HepG2 (cell line): ENCODE results near the gene COG5. TPM values are rescaled to one million over a fixed set of nuclear protein-coding genes. Genes with fewer than 3 reads are reported as not detected.

ENCODE experiments used
- ATAC-seq: fragments of 200-7000 bp; cut with Tn5 transposase; 3 replicates; pipeline ENCODE4 v1.9.1; 2020; ENCODE audit warnings: mild to moderate bottlenecking, moderate library complexity
- BruUV-seq: library from RNA; stranded (reverse); fragments of 400-500 nt; replicated peaks from 2 replicates; lab custom pipeline; 2021; lab: Mats Ljungman, UMichigan
- CTCF ChIA-PET: fragments of 300-600 bp; formaldehyde crosslinking; extraction: SDS; loops from one replicate; lab custom pipeline; 2021; ENCODE audit warnings: low total read pairs, inconsistent platforms, low intra/inter-chr PET ratio; lab: Yijun Ruan, JAX
- POLR2A ChIA-PET: fragments of 350-600 bp; sonication (Branson Sonifier 250); formaldehyde crosslinking; loops from one replicate; lab custom pipeline; 2020; ENCODE audit warnings: antibody characterized with exemption, inconsistent platforms; lab: Yijun Ruan, JAX
- DNase-seq: peaks from one replicate; pipeline ENCODE4 v3.0.0-alpha.2; 2015; ENCODE audit warnings: low spot score
- FAIRE-seq: peaks from 3 replicates; lab custom pipeline; 2011; peaks lifted over from hg19 to GRCh38; lab: Jason Lieb, UNC
- H2AFZ ChIP-seq: one replicate; pipeline ENCODE4 v1.6.1; 2011; ENCODE audit warnings: low read length, inconsistent platforms
- H3K27ac ChIP-seq: fragments of 300-600 bp; 3 replicates; pipeline ENCODE4 v1.8.0; 2011; ENCODE audit warnings: mixed run types, mild to moderate bottlenecking, mixed read lengths, low read length, inconsistent platforms; ENCODE audit not compliant: insufficient read depth; ENCODE audit errors: extremely low read length
- H3K27me3 ChIP-seq, 2 experiments: fragments of 200-600 bp in 1 of 2; 2 replicates in 1 of 2; 3 replicates in 1 of 2; pipeline versions ENCODE4 v1.6.0 to v1.8.0; 2011; ENCODE audit warnings: low read length in 2 of 2, mild to moderate bottlenecking in 2 of 2, moderate library complexity in 2 of 2, inconsistent platforms in 1 of 2; ENCODE audit not compliant: insufficient read depth in 2 of 2, control insufficient read depth in 1 of 2
- H3K36me3 ChIP-seq, 2 experiments: fragments of 200-600 bp in 1 of 2; replicated peaks in 1 of 2; 2 replicates in 1 of 2; 3 replicates in 1 of 2; pipeline versions ENCODE4 v1.5.1 to v1.8.0; 2011; ENCODE audit warnings: low read length in 2 of 2, inconsistent platforms in 1 of 2; ENCODE audit not compliant: insufficient read depth in 2 of 2, control insufficient read depth in 1 of 2
- H3K4me1 ChIP-seq: 2 replicates; pipeline ENCODE4 v1.5.1; 2012; ENCODE audit warnings: low read length, inconsistent platforms; ENCODE audit not compliant: insufficient read depth
- H3K4me2 ChIP-seq: 2 replicates; pipeline ENCODE4 v1.6.0; 2011; ENCODE audit warnings: low read depth, low read length, inconsistent platforms
- H3K4me3 ChIP-seq, 3 experiments: fragments of 200-600 bp in 1 of 3; sonication (generic), shearing (Covaris generic) in 1 of 3; replicated peaks in 1 of 3; 2 replicates each; pipeline ENCODE4 v1.5.1; 2011 to 2016; ENCODE audit warnings: low read length in 3 of 3, inconsistent platforms in 2 of 3, low read depth in 2 of 3, mild to moderate bottlenecking in 2 of 3, control low read depth in 1 of 3, mixed read lengths in 1 of 3; ENCODE audit not compliant: insufficient read depth in 1 of 3
- H3K79me2 ChIP-seq: one replicate; pipeline ENCODE4 v1.6.1; 2011; ENCODE audit warnings: low read length, inconsistent platforms; ENCODE audit not compliant: insufficient read depth
- H3K9ac ChIP-seq: 2 replicates; pipeline ENCODE4 v1.6.0; 2011; ENCODE audit warnings: mild to moderate bottlenecking, low read depth, low read length, inconsistent platforms; ENCODE audit not compliant: insufficient read depth
- H3K9me3 ChIP-seq: 2 replicates; pipeline ENCODE4 v1.5.1; 2012; ENCODE audit warnings: mild to moderate bottlenecking, low read length
- H4K20me1 ChIP-seq: 2 replicates; pipeline ENCODE4 v1.6.0; 2011; ENCODE audit warnings: inconsistent platforms, mild to moderate bottlenecking, low read length, moderate library complexity; ENCODE audit not compliant: insufficient read depth
- AHDC1 ChIP-seq: sonication (generic); formaldehyde crosslinking; IDR thresholded peaks from 2 replicates; pipeline ENCODE4 v1.5.1; 2020; ENCODE audit warnings: mild to moderate bottlenecking, missing genetic modification reagents, borderline replicate concordance
- E2F5 ChIP-seq: sonication (generic); formaldehyde crosslinking; conservative IDR thresholded peaks from 2 replicates; pipeline ENCODE4 v1.4.0; 2020; ENCODE audit warnings: missing genetic modification reagents
- MYC ChIP-seq: sonication (generic); formaldehyde crosslinking; IDR thresholded peaks from 2 replicates; pipeline ENCODE4 v1.9.0; 2021; ENCODE audit warnings: missing genetic modification reagents, borderline replicate concordance
- REST ChIP-seq, 2 experiments: IDR thresholded peaks; 2 replicates each; pipeline ENCODE4 v1.6.1; 2011 to 2012; ENCODE audit warnings: low read length in 2 of 2, borderline replicate concordance in 1 of 2, low read depth in 1 of 2, mild to moderate bottlenecking in 1 of 2, moderate library complexity in 1 of 2
- SALL1 ChIP-seq: sonication (generic); formaldehyde crosslinking; IDR thresholded peaks from 2 replicates; pipeline ENCODE4 v1.8.0; 2022; ENCODE audit warnings: mild to moderate bottlenecking, missing genetic modification reagents
- SCMH1 ChIP-seq: sonication (generic); formaldehyde crosslinking; IDR thresholded peaks from 2 replicates; pipeline ENCODE4 v1.9.0; 2021; ENCODE audit warnings: missing genetic modification reagents, mild to moderate bottlenecking, borderline replicate concordance
- SRSF1 ChIP-seq: fragments of 200-400 bp; formaldehyde crosslinking; optimal IDR thresholded peaks from 2 replicates; pipeline ENCODE3; 2017; ENCODE audit warnings: mild to moderate bottlenecking, low read depth, low read length, moderate library complexity
- SRSF4 ChIP-seq: fragments of 200-400 bp; formaldehyde crosslinking; IDR thresholded peaks from one replicate; pipeline ENCODE4 v1.6.1; 2018; ENCODE audit warnings: mild to moderate bottlenecking, low read depth, low read length, moderate library complexity; ENCODE audit not compliant: poor library complexity, severe bottlenecking
- ZFAT ChIP-seq: sonication (generic); formaldehyde crosslinking; conservative IDR thresholded peaks from 2 replicates; pipeline ENCODE4 v1.8.1; 2023; ENCODE audit warnings: missing genetic modification reagents, inconsistent platforms
- ZFP62 ChIP-seq: sonication (generic); formaldehyde crosslinking; IDR thresholded peaks from 2 replicates; pipeline ENCODE4 v1.4.0; 2020; ENCODE audit warnings: missing genetic modification reagents
- ZNF12 ChIP-seq: sonication (generic); formaldehyde crosslinking; IDR thresholded peaks from 2 replicates; pipeline ENCODE4 v1.5.0; 2020; ENCODE audit warnings: missing genetic modification reagents
- ZNF460 ChIP-seq: sonication (generic); formaldehyde crosslinking; IDR thresholded peaks from 2 replicates; pipeline ENCODE4 v1.5.1; 2020; ENCODE audit warnings: missing genetic modification reagents, mild to moderate bottlenecking, borderline replicate concordance
- ZNF580 ChIP-seq: IDR thresholded peaks from 2 replicates; pipeline ENCODE4 v1.6.1; 2016; ENCODE audit warnings: low read depth, borderline replicate concordance
- in situ Hi-C: cut with HindIII; loops from 2 replicates; pipeline ENCODE4 v1.10.0; 2017; ENCODE audit warnings: low pct_unique_long_range_greater_than_20kb; ENCODE audit not compliant: extremely low pct_ligation_motif_present
- intact Hi-C: fragments of 100-400 bp; cut with micrococcal nuclease; formaldehyde crosslinking; loops from one replicate; pipeline ENCODE4 v1.10.0; 2022; ENCODE audit not compliant: unreplicated experiment
- polyA plus RNA-seq, 8 experiments: library from polyadenylated mRNA; depleted of rRNA in 3 of 8; stranded (reverse) in 7 of 8; unstranded in 1 of 8; fragments of >200 nt; fragmentation: Illumina TruSeq in 4 of 8; extraction: Trizol in 4 of 8; gene quantifications; 2 replicates each; pipeline versions ENCODE4 v1.2.1 to v1.2.3, GENCODE V29; 2011 to 2016; ENCODE audit warnings: low read depth in 4 of 8, missing spikeins in 1 of 8, mixed read lengths in 1 of 8; ENCODE audit not compliant: insufficient read depth in 1 of 8
- total RNA-seq, 5 experiments: library from RNA; depleted of rRNA; stranded (reverse); fragments of >200 nt; fragmentation: Illumina TruSeq; extraction: Trizol; gene quantifications; 2 replicates each; pipeline ENCODE4 v1.2.3, GENCODE V29; 2016; ENCODE audit warnings: low read depth in 1 of 5

The COG5 gene
- total and polyA plus RNA-seq, 2 of the 13 experiments (the other 11 are each of a cell fraction or from before 2014, with no cell fraction given), result 20.4 to 31.3 TPM

- intact Hi-C loops, result no loop called here
- BruUV-seq, result no TSS peak
- Histone ChIP-seq H3K27me3 (no peaks in the 10 kb centered on the region), H3K4me2 (no peak overlapping the region), H2AFZ (no peak overlapping the region), H3K9ac (no peak overlapping the region), H3K9me3 (no peaks in the 10 kb centered on the region), H3K27ac (no peak overlapping the region), H3K4me1 (no peaks in the 10 kb centered on the region), H3K4me3 (no peak overlapping the region), H4K20me1 (no peaks in the 10 kb centered on the region), H3K79me2 (no peaks in the 10 kb centered on the region), H3K36me3 (0 out of 5 replicates have a peak, but pooled peaks cover 0 to 1% of the 10 kb centered on the region in 2 experiments)
- no peak for DNase-seq
- CTCF ChIA-PET, result no interaction called here
- ATAC-seq, result no peak
- in situ Hi-C loops, result no loop called here
- POLR2A ChIA-PET, result no interaction called here
- FAIRE-seq, result no peak
- no peak for TF ChIP-seq ZNF12 (CRISPR knock-in tag)
- TF ChIP-seq E2F5 (CRISPR knock-in tag), result no peak
- no peak for TF ChIP-seq SALL1 (CRISPR knock-in tag)
- no peak for TF ChIP-seq ZFP62
- TF ChIP-seq ZNF460 (CRISPR knock-in tag), result no peak
- TF ChIP-seq AHDC1, result no peak
- TF ChIP-seq ZFAT (CRISPR knock-in tag), result no peak
- no peak for TF ChIP-seq MYC (CRISPR knock-in tag)
- no peak for TF ChIP-seq SCMH1
- no peak for TF ChIP-seq ZNF580 (CRISPR knock-in tag)
- no peak for TF ChIP-seq REST (IDR thresholded peaks at IDR 0.05; ENCODE audit: borderline replicate concordance in 1 of 2, low read depth in 1 of 2, low read length in 2 of 2)
- no peak for TF ChIP-seq SRSF4
- no peak for TF ChIP-seq SRSF1
These were observed 210.0 kb downstream of the COG5 start for GRCh38 chr7:107353701-107354100.
